ENCODE measurements around the gene FAIM2.
"Not testable (repeated sequence)": the region's sequence is repeated elsewhere in the genome, so short reads cannot be mapped to it uniquely, and the experiment has no call there.

The FAIM2 gene

GRCh38 chr12:49893753-49894750 lies 9.6 kb downstream of the FAIM2 start:
- no peak for FAIRE-seq

GRCh38 chr12:49892732-49893317 lies 10.9 kb downstream of the FAIM2 start:
- FAIRE-seq = no peak

GRCh38 chr12:49892084-49892731 lies 11.5 kb downstream of the FAIM2 start:
- FAIRE-seq = no peak

- FAIRE-seq = no peak
Observed at GRCh38 chr12:49891476-49891875, 12.2 kb downstream of the FAIM2 start.

- no peak for FAIRE-seq
Observed at GRCh38 chr12:49891012-49891411, 12.7 kb downstream of the FAIM2 start.

GRCh38 chr12:49890096-49890461 lies 13.6 kb downstream of the FAIM2 start:
- FAIRE-seq = no peak

- no peak for FAIRE-seq
Observed at GRCh38 chr12:49889361-49890095, 14.2 kb downstream of the FAIM2 start.

GRCh38 chr12:49888461-49889151 lies 15.1 kb downstream of the FAIM2 start:
- FAIRE-seq = no peak

- FAIRE-seq = no peak
Observed at GRCh38 chr12:49887536-49888401, 15.9 kb downstream of the FAIM2 start.

- no peak for FAIRE-seq
Observed at GRCh38 chr12:49887091-49887490, 16.6 kb downstream of the FAIM2 start.

GRCh38 chr12:49885663-49886461 lies 17.8 kb downstream of the FAIM2 start:
- no peak for FAIRE-seq

- FAIRE-seq = no peak
Observed at GRCh38 chr12:49885118-49885517, 18.6 kb downstream of the FAIM2 start.

- no peak for FAIRE-seq
Observed at GRCh38 chr12:49882851-49883464, 20.7 kb downstream of the FAIM2 start.

- FAIRE-seq = no peak
Observed at GRCh38 chr12:49882248-49882850, 21.4 kb downstream of the FAIM2 start.

- no peak for FAIRE-seq
Observed at GRCh38 chr12:49881415-49882247, 22.1 kb downstream of the FAIM2 start.

- no peak for FAIRE-seq
Observed at GRCh38 chr12:49880756-49881414, 22.8 kb downstream of the FAIM2 start.

GRCh38 chr12:49879065-49879464 lies 24.6 kb downstream of the FAIM2 start:
- not testable (repeated sequence) for FAIRE-seq

- FAIRE-seq = no peak
Observed at GRCh38 chr12:49878021-49878420, 25.7 kb downstream of the FAIM2 start.

Data from TTC549 (cell line).